ENCODE results near the gene CD151. TPM values are rescaled to one million over a fixed set of nuclear protein-coding genes. Genes with fewer than 3 reads are reported as not detected.

The CD151 gene
- total RNA-seq, 1 experiment from 2014 or later: 115 TPM

- Mint-ChIP-seq H3K9me3 (no peaks in the 10 kb centered on the region), H3K36me3 (no peaks in the 10 kb centered on the region), H3K27ac (no peak overlapping the region), H3K4me3 (peak overlapping the region; percentile 63), H3K4me1 (peaks cover 19% of the 10 kb centered on the region), H3K27me3 (ENCODE audit: low read depth) (no peaks in the 10 kb centered on the region)
- POLR2A ChIA-PET: interaction anchor here (1.1 kb wide), 1 partner anchor 10 kb away, joined by 3 read pairs; no protein-coding TSS in a partner anchor
- CTCF ChIA-PET: interaction anchor here (0.6 to 2.8 kb wide), 27 partner anchors 9 to 206 kb away, joined by 3 to 24 read pairs (median 4); partner anchors contain the start of genes CD151, CEND1, CHID1 and CRACR2B
- ATAC-seq: peak; percentile 5; the same call in 1 of the 2 replicates
- DNase-seq (ENCODE audit: low spot score): peak; percentile 75
- TF ChIP-seq HMGXB4 (CRISPR knock-in tag; IDR thresholded peaks at IDR 0.05): peak; percentile 66; the same call in 1 of the 2 replicates
- no peak for TF ChIP-seq STAT6 (CRISPR knock-in tag; conservative IDR thresholded peaks at IDR 0.05; ENCODE audit: low read depth)
- TF ChIP-seq IRF1 (CRISPR knock-in tag; IDR thresholded peaks at IDR 0.05): no peak
- TF ChIP-seq NFYB (CRISPR knock-in tag; conservative IDR thresholded peaks at IDR 0.05; ENCODE audit: low read depth): no peak
- TF ChIP-seq KAT7 (CRISPR knock-in tag; IDR thresholded peaks at IDR 0.05; ENCODE audit: borderline replicate concordance): no peak
- TF ChIP-seq ESRRA (CRISPR knock-in tag; IDR thresholded peaks at IDR 0.05; ENCODE audit: borderline replicate concordance): no peak
- no peak for TF ChIP-seq ZNF263 (CRISPR knock-in tag; IDR thresholded peaks at IDR 0.05; ENCODE audit: low read depth)
- no peak for TF ChIP-seq ZBTB21 (CRISPR knock-in tag; IDR thresholded peaks at IDR 0.05; ENCODE audit: borderline replicate concordance)
- no peak for TF ChIP-seq ATF6 (CRISPR knock-in tag; IDR thresholded peaks at IDR 0.05)
- no peak for TF ChIP-seq E2F5 (CRISPR knock-in tag; IDR thresholded peaks at IDR 0.05)
- TF ChIP-seq USF2 (CRISPR knock-in tag; IDR thresholded peaks at IDR 0.05): peak; percentile 59
- peak; percentile 83 for TF ChIP-seq CTCF (IDR thresholded peaks at IDR 0.05)
- TF ChIP-seq AR (CRISPR knock-in tag; IDR thresholded peaks at IDR 0.05): no peak
- peak; percentile 67; the same call in 1 of the 2 replicates for TF ChIP-seq MAX (CRISPR knock-in tag; IDR thresholded peaks at IDR 0.05)
- no peak for TF ChIP-seq ETV6 (CRISPR knock-in tag; IDR thresholded peaks at IDR 0.05)
- peak; percentile 73 for TF ChIP-seq ZNF423 (CRISPR knock-in tag; IDR thresholded peaks at IDR 0.05)
- no peak for TF ChIP-seq NR2C2 (CRISPR knock-in tag; IDR thresholded peaks at IDR 0.05)
- no peak for TF ChIP-seq ZNF512 (CRISPR knock-in tag; IDR thresholded peaks at IDR 0.05; ENCODE audit: borderline replicate concordance)
Observed at GRCh38 chr11:848380-848931, 15.7 kb downstream of the CD151 start.

All from WTC11 (cell line).